BLaER1 treated with 17β-estradiol and CSF1 and Interleukin-3, amounts not matched to agents 10 nM and 100 nM (cell line): Measurements from ENCODE around the gene DLGAP1.
"Not testable (repeated sequence)": the region's sequence is repeated elsewhere in the genome, so short reads cannot be mapped to it uniquely, and the experiment has no call there.

Source experiments
- H3K27ac ChIP-seq, 11 experiments: shearing (Covaris generic); formaldehyde crosslinking; 2 replicates each; pipeline ENCODE4 v1.8.1; 2022
- H3K27me3 ChIP-seq, 11 experiments: shearing (Covaris generic); formaldehyde crosslinking; 2 replicates each; pipeline ENCODE4 v1.8.1; 2022
- H3K36me3 ChIP-seq, 11 experiments: shearing (Covaris generic); formaldehyde crosslinking; 2 replicates each; pipeline ENCODE4 v1.8.1; 2022
- H3K4me1 ChIP-seq, 10 experiments: shearing (Covaris generic); formaldehyde crosslinking; 2 replicates each; pipeline ENCODE4 v1.8.1; 2022
- H3K4me2 ChIP-seq, 11 experiments: shearing (Covaris generic); formaldehyde crosslinking; 2 replicates each; pipeline ENCODE4 v1.8.1; 2022
- H3K4me3 ChIP-seq, 10 experiments: shearing (Covaris generic); formaldehyde crosslinking; 2 replicates each; pipeline ENCODE4 v1.8.1; 2022
- H3K9ac ChIP-seq, 11 experiments: shearing (Covaris generic); formaldehyde crosslinking; 2 replicates each; pipeline ENCODE4 v1.8.1; 2022
- H3K9me3 ChIP-seq, 11 experiments: shearing (Covaris generic); formaldehyde crosslinking; replicated peaks in 1 of 11; 2 replicates each; pipeline ENCODE4 v1.8.1; 2022
- H4K20me1 ChIP-seq, 11 experiments: shearing (Covaris generic); formaldehyde crosslinking; 2 replicates each; pipeline ENCODE4 v1.8.1; 2022
- Cebpa-rat ChIP-seq, 11 experiments: shearing (Covaris generic); IDR thresholded peaks; 2 replicates each; pipeline ENCODE4 v1.8.1; 2022

The DLGAP1 gene

GRCh38 chr18:3616142-3616541 is 839.0 kb downstream of the DLGAP1 start:
- no peak for TF ChIP-seq Cebpa-rat (IDR thresholded peaks at IDR 0.05)
- Histone ChIP-seq H3K27ac (no peak overlapping the region), H3K4me3 (no peak overlapping the region), H3K27me3 (no peaks in the 10 kb centered on the region), H3K9ac (no peak overlapping the region), H4K20me1 (no peaks in the 10 kb centered on the region), H3K9me3 (no peaks in the 10 kb centered on the region), H3K4me2 (no peak overlapping the region), H3K4me1 (peaks cover 0 to 10% (median 4%) of the 10 kb centered on the region in 10 experiments; a peak in 8 of 20 replicates), H3K36me3 (no peaks in the 10 kb centered on the region)

DNA sequence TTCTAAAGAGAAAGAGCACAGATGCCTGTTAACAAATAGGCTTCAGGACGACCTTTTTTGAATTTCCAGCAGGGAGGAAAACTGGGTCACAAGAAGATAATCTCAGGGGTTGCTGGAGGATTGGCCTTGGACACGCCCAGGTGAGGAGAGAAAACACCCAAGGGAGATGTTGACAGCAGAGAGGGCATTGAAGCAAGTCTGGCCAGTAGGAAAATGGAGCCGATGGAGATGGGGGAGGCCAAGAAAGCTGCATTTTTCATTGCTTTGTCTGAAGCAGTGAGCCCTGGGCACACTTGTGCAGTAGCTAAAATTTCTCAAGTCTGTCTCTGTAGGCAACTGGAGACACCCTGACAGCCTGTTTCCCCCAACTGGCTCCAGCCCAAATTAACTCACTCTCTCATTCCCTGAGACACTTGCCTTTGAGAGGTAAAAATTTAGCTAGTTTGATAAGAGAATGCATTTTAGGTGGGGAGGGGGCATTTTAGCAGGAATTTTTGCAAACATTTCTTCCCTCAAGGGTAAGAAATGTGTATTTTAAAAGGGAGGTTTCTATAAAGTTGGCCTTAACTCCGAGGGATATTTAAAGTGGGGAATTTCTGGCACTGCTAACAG is 839.6 kb downstream of the DLGAP1 start:
- peak overlapping the region in 4 of 11 experiments; percentile 9 to 49 (median 18); a peak in 3 of 22 replicates for H3K4me2 ChIP-seq
- no peak overlapping the region for H3K9ac ChIP-seq
- TF ChIP-seq Cebpa-rat (IDR thresholded peaks at IDR 0.05), result no peak
- no peak overlapping the region for H3K4me3 ChIP-seq
- H3K9me3 ChIP-seq, result no peaks in the 10 kb centered on the region
- H4K20me1 ChIP-seq, result no peaks in the 10 kb centered on the region
- no peaks in the 10 kb centered on the region for H3K36me3 ChIP-seq
- no peaks in the 10 kb centered on the region for H3K27me3 ChIP-seq
- peaks cover 0 to 12% (median 4%) of the 10 kb centered on the region in 10 experiments; a peak in 8 of 20 replicates for H3K4me1 ChIP-seq
- no peak overlapping the region for H3K27ac ChIP-seq

DNA sequence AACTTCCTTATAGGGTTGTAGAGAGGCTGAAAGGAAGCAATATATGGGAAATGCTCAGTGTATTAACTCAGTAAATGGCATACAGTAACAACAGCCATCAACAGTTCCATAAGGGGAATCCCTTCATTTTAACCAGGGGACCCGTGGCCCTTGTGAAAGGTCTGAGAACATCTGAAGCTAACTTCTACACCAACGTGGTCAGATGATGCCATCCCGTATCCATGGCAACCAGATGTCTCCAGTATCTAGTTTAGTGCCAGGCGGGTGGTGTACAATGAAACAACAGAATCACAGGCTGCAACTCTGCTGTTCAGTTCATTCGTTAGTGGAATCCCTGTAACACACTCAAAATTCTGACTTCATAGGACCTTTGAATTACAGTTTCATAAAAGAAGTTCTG is 842.8 kb downstream of the DLGAP1 start:
- H3K4me1 ChIP-seq, result peaks cover 0 to 27% (median 8%) of the 10 kb centered on the region in 10 experiments; a peak in 14 of 20 replicates
- H3K9ac ChIP-seq, result no peak overlapping the region
- H4K20me1 ChIP-seq, result no peaks in the 10 kb centered on the region
- H3K27me3 ChIP-seq, result no peaks in the 10 kb centered on the region
- H3K36me3 ChIP-seq, result peaks cover 0 to 5% (median 0%) of the 10 kb centered on the region in 11 experiments; a peak in 1 of 22 replicates
- H3K9me3 ChIP-seq, result no peaks in the 10 kb centered on the region
- H3K27ac ChIP-seq, result no peak overlapping the region
- H3K4me3 ChIP-seq, result no peak overlapping the region
- no peak for TF ChIP-seq Cebpa-rat (IDR thresholded peaks at IDR 0.05)
- no peak overlapping the region for H3K4me2 ChIP-seq

GRCh38 chr18:3611313-3612090 is 843.6 kb downstream of the DLGAP1 start:
- TF ChIP-seq Cebpa-rat (IDR thresholded peaks at IDR 0.05), result no peak
- H3K4me2 ChIP-seq, result no peak overlapping the region
- H3K36me3 ChIP-seq, result peaks cover 0 to 5% (median 0%) of the 10 kb centered on the region in 11 experiments; a peak in 1 of 22 replicates
- no peak overlapping the region for H3K27ac ChIP-seq
- H3K4me3 ChIP-seq, result no peak overlapping the region
- no peaks in the 10 kb centered on the region for H3K27me3 ChIP-seq
- H3K9ac ChIP-seq, result no peak overlapping the region
- H4K20me1 ChIP-seq, result no peaks in the 10 kb centered on the region
- H3K4me1 ChIP-seq, result peaks cover 0 to 35% (median 16%) of the 10 kb centered on the region in 10 experiments; a peak in 19 of 20 replicates
- H3K9me3 ChIP-seq, result no peaks in the 10 kb centered on the region

DNA sequence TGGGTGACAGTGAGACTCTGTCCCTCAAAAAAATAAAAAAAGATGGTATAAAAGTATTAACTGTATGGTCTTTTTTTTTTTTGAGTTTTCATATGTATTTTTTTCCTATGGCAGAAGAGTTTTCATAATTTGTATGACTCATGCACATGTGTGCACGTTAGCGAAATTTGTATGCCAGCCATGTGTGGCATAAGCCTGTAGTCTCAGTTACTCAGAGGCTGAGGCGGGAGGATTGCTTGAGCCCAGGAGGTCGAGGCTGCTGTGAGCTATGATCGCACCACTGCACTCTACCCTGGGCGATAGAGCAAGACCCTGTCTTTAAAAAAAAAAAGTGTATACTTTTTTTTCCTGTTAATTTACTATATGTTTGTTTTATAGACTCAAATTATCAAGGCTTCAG is 844.3 kb downstream of the DLGAP1 start:
- Histone ChIP-seq H3K9ac (no peak overlapping the region), H3K4me2 (no peak overlapping the region), H4K20me1 (no peaks in the 10 kb centered on the region), H3K9me3 (no peaks in the 10 kb centered on the region), H3K4me3 (no peak overlapping the region), H3K4me1 (peaks cover 7 to 40% (median 22%) of the 10 kb centered on the region in 10 experiments), H3K27me3 (no peaks in the 10 kb centered on the region), H3K36me3 (peaks cover 0 to 5% (median 0%) of the 10 kb centered on the region in 11 experiments; a peak in 1 of 22 replicates), H3K27ac (no peak overlapping the region)
- TF ChIP-seq Cebpa-rat (IDR thresholded peaks at IDR 0.05), result no peak

GRCh38 chr18:3610188-3610708 is 844.9 kb downstream of the DLGAP1 start:
- H4K20me1 ChIP-seq, result no peaks in the 10 kb centered on the region
- no peaks in the 10 kb centered on the region for H3K9me3 ChIP-seq
- H3K27me3 ChIP-seq, result no peaks in the 10 kb centered on the region; a peak in 1 of 22 replicates
- H3K9ac ChIP-seq, result no peak overlapping the region
- H3K4me1 ChIP-seq, result peaks cover 12 to 46% (median 27%) of the 10 kb centered on the region in 10 experiments
- no peak overlapping the region for H3K4me2 ChIP-seq
- peaks cover 0 to 5% (median 0%) of the 10 kb centered on the region in 11 experiments; a peak in 1 of 22 replicates for H3K36me3 ChIP-seq
- no peak overlapping the region for H3K4me3 ChIP-seq
- TF ChIP-seq Cebpa-rat (IDR thresholded peaks at IDR 0.05), result no peak
- no peak overlapping the region for H3K27ac ChIP-seq

DNA sequence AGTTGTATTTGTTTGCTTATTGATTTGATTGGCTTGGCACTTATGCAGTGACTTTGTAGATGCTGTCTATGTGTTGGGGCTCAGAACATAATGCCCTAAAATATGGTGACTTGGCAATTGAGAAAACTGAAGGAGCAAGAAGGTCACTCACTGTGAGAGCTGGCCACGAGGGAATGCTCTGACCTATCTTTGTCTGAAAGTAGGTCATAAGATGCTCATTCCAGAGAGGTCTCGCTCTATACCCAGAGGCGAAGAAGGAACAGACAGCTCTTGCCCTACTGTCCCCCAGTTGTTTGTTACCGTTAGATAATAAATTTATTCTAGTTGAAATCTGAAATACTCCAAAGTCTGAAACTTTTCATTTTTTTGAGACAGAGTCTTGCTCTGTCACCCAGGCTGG is 846.6 kb downstream of the DLGAP1 start:
- Histone ChIP-seq H3K9me3 (no peaks in the 10 kb centered on the region), H3K27me3 (peaks cover 0 to 10% (median 0%) of the 10 kb centered on the region in 11 experiments; a peak in 4 of 22 replicates), H3K36me3 (peaks cover 0 to 5% (median 0%) of the 10 kb centered on the region in 11 experiments; a peak in 1 of 22 replicates), H3K9ac (no peak overlapping the region), H3K4me3 (no peak overlapping the region), H3K27ac (no peak overlapping the region), H3K4me2 (no peak overlapping the region), H3K4me1 (peaks cover 30 to 61% (median 42%) of the 10 kb centered on the region in 10 experiments), H4K20me1 (no peaks in the 10 kb centered on the region)
- no peak for TF ChIP-seq Cebpa-rat (IDR thresholded peaks at IDR 0.05)

DNA sequence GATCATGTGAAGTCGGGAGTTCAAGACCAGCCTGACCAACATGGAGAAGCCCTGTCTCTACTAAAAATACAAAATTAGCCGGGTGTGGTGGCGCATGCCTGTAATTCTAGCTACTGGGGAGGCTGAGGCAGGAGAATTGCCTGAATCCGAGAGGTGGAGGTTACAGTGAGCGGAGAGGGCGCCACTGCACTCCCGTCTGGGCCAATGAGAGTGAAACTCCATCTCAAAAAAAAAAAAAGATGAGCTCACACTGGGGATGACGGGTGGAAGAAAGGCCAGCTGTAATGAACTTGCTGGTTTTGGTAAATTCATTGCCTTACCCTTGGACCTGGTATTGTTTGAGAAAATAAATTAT is 847.0 kb downstream of the DLGAP1 start:
- peaks cover 34 to 63% (median 44%) of the 10 kb centered on the region in 10 experiments for H3K4me1 ChIP-seq
- peak overlapping the region in 2 of 11 experiments; percentile 4 to 29; a peak in 2 of 22 replicates for H3K27ac ChIP-seq
- not testable (repeated sequence) for H3K36me3 ChIP-seq, H3K9ac ChIP-seq, H3K9me3 ChIP-seq, H3K4me3 ChIP-seq, H4K20me1 ChIP-seq
- peaks cover 0 to 14% (median 0%) of the 10 kb centered on the region in 11 experiments; a peak in 5 of 22 replicates for H3K27me3 ChIP-seq
- H3K4me2 ChIP-seq, result peak overlapping the region in 4 of 11 experiments; percentile 94 to 97 (median 95); a peak in 5 of 22 replicates
